H1 (cell line): ENCODE data around the gene TRIM31. TPM values are rescaled to one million over a fixed set of nuclear protein-coding genes. Genes with fewer than 3 reads are reported as not detected.

Source experiments
- CEBPB ChIP-seq: IDR thresholded peaks from 2 replicates; pipeline ENCODE4 v1.6.1; 2012; ENCODE audit warnings: low read depth, low read length
- CHD1 ChIP-seq: IDR thresholded peaks from 2 replicates; pipeline ENCODE4 v1.6.1; 2012; ENCODE audit warnings: low read depth, low read length, improper control_type of control experiment
- CHD2 ChIP-seq: IDR thresholded peaks from 2 replicates; pipeline ENCODE4 v1.6.1; 2012; ENCODE audit warnings: low read length, improper control_type of control experiment
- CREB1 ChIP-seq: IDR thresholded peaks from 2 replicates; pipeline ENCODE4 v1.6.1; 2012; ENCODE audit warnings: inconsistent platforms
- CTCF ChIP-seq, 3 experiments: IDR thresholded peaks; 1 replicate in 2 of 3; 2 replicates in 1 of 3; pipeline versions ENCODE4 v1.5.1 to v1.6.1; 2011; ENCODE audit warnings: low read length in 3 of 3, mild to moderate bottlenecking in 3 of 3, inconsistent platforms in 2 of 3, low read depth in 1 of 3, moderate library complexity in 1 of 3; ENCODE audit not compliant: insufficient read depth in 1 of 3; ENCODE audit errors: control extremely low read depth in 1 of 3
- FOSL1 ChIP-seq: IDR thresholded peaks from 2 replicates; pipeline ENCODE4 v1.6.1; 2011; ENCODE audit warnings: mild to moderate bottlenecking, low read depth, low read length, moderate library complexity; ENCODE audit not compliant: insufficient read depth
- GTF2F1 ChIP-seq: IDR thresholded peaks from 2 replicates; pipeline ENCODE4 v1.6.1; 2012; ENCODE audit warnings: low read depth, low read length, improper control_type of control experiment, borderline replicate concordance
- KDM5A ChIP-seq: fragments of 200-600 bp; IDR thresholded peaks from 2 replicates; pipeline ENCODE4 v1.7.1; 2012; ENCODE audit warnings: mild to moderate bottlenecking, low read length, inconsistent platforms, mixed read lengths
- MAX ChIP-seq: IDR thresholded peaks from 2 replicates; pipeline ENCODE4 v1.6.1; 2012; ENCODE audit warnings: inconsistent platforms
- NANOG ChIP-seq: IDR thresholded peaks from 2 replicates; pipeline ENCODE4 v1.6.1; 2011; ENCODE audit warnings: low read length, low read depth, mild to moderate bottlenecking, inconsistent platforms; ENCODE audit not compliant: insufficient read depth, poor library complexity, severe bottlenecking
- PHF8 ChIP-seq: fragments of 200-600 bp; sonication (generic); conservative IDR thresholded peaks from 2 replicates; pipeline ENCODE4 v1.7.1; 2012; ENCODE audit warnings: low read depth, mild to moderate bottlenecking, inconsistent platforms, low read length, moderate library complexity
- POU5F1 ChIP-seq: IDR thresholded peaks from 2 replicates; pipeline ENCODE4 v1.6.1; 2011; ENCODE audit warnings: low read depth, mild to moderate bottlenecking, low read length, moderate library complexity
- RAD21 ChIP-seq, 2 experiments: IDR thresholded peaks in 1 of 2; conservative IDR thresholded peaks in 1 of 2; 2 replicates each; pipeline ENCODE4 v1.6.1; 2011; ENCODE audit warnings: low read depth in 2 of 2, low read length in 2 of 2, improper control_type of control experiment in 1 of 2, inconsistent platforms in 1 of 2, mild to moderate bottlenecking in 1 of 2, moderate library complexity in 1 of 2
- RBBP5 ChIP-seq: IDR thresholded peaks from 2 replicates; pipeline ENCODE4 v1.7.1; 2012; ENCODE audit warnings: low read depth, mild to moderate bottlenecking, inconsistent platforms, low read length, moderate library complexity, borderline replicate concordance
- SAP30 ChIP-seq: fragments of 300-600 bp; sonication (generic); IDR thresholded peaks from 2 replicates; pipeline ENCODE4 v1.7.1; 2012; ENCODE audit warnings: low read length, moderate library complexity, mild to moderate bottlenecking, inconsistent platforms; ENCODE audit not compliant: insufficient read depth, insufficient replicate concordance
- SIN3A ChIP-seq, 2 experiments: IDR thresholded peaks in 1 of 2; conservative IDR thresholded peaks in 1 of 2; 2 replicates each; pipeline ENCODE4 v1.6.1; 2011 to 2012; ENCODE audit warnings: low read length in 2 of 2, improper control_type of control experiment in 1 of 2, low read depth in 1 of 2, mild to moderate bottlenecking in 1 of 2
- SIX5 ChIP-seq: IDR thresholded peaks from 2 replicates; pipeline ENCODE4 v1.6.1; 2011; ENCODE audit warnings: mild to moderate bottlenecking, low read depth, low read length
- SUZ12 ChIP-seq: fragments of 200-600 bp; sonication (generic); IDR thresholded peaks from 2 replicates; pipeline ENCODE4 v1.6.1; 2012; ENCODE audit warnings: mild to moderate bottlenecking, inconsistent platforms, low read length, moderate library complexity, mixed read lengths
- YY1 ChIP-seq: IDR thresholded peaks from 2 replicates; pipeline ENCODE4 v1.6.1; 2011; ENCODE audit warnings: low read depth, mild to moderate bottlenecking, low read length
- ZNF274 ChIP-seq: IDR thresholded peaks from 2 replicates; pipeline ENCODE4 v1.7.0; 2012; ENCODE audit warnings: low read length, borderline replicate concordance; ENCODE audit errors: extremely low read depth
- polyA plus RNA-seq, 7 experiments: library from polyadenylated mRNA; depleted of rRNA in 3 of 7; stranded (reverse) in 5 of 7; unstranded in 2 of 7; fragments of >200 nt in 5 of 7; fragments of 200-250 nt in 2 of 7; gene quantifications; 1 replicate in 5 of 7; 2 replicates in 1 of 7; 4 replicates in 1 of 7; pipeline versions ENCODE4 v1.2.1 to v1.2.3, GENCODE V29; 2011 to 2013; ENCODE audit warnings: missing spikeins in 2 of 7, mixed read lengths in 2 of 7
- total RNA-seq: library from RNA; stranded (reverse); fragmentation: NEBNext Ultra II Directional; extraction: Animal tissue kit (Norgen Biotek cat#: 25700); gene quantifications from 2 replicates; pipeline ENCODE4 v1.2.1, GENCODE V29; 2021

TRIM31 gene
- total and polyA plus RNA-seq, 2 of the 8 experiments (the other 6 are each of a cell fraction or from before 2014, with no cell fraction given) = not detected

GRCh38 chr6:30130887-30131862 is 18.3 kb upstream of the TRIM31 start (continued):
- TF ChIP-seq MAX (no peak), GTF2F1 (no peak), YY1 (peak; percentile 58; the same call in 1 of the 2 replicates), KDM5A (no peak), FOSL1 (no peak), RAD21 (IDR thresholded peaks at IDR 0.05 in 1 of 2, conservative IDR thresholded peaks at IDR 0.05 in 1 of 2; ENCODE audit: low read depth in 2 of 2, low read length in 2 of 2) (peak; percentile 79 to 84), CTCF (IDR thresholded peaks at IDR 0.05; ENCODE audit: control extremely low read depth in 1 of 3, insufficient read depth in 1 of 3, low read depth in 1 of 3, low read length in 3 of 3) (peak; percentile 98 to 100 (median 100)), SUZ12 (no peak), CHD1 (no peak), SIN3A (conservative IDR thresholded peaks at IDR 0.05 in 1 of 2, IDR thresholded peaks at IDR 0.05 in 1 of 2; ENCODE audit: low read depth in 1 of 2, low read length in 2 of 2) (0 out of 4 replicates have a peak, but pooled peaks of 1 of the 2 experiments have one; percentile 21), POU5F1 (no peak), SIX5 (no peak), PHF8 (no peak), CREB1 (0 out of 2 replicates have a peak, but pooled peaks have one; percentile 18), CEBPB (no peak), SAP30 (no peak), NANOG (no peak), ZNF274 (no peak), RBBP5 (no peak), CHD2 (no peak)
